ENCODE measurements around the gene GULP1.

GRCh38 chr2:188477564-188478103 lies 186.0 kb downstream of the GULP1 start:
- TF ChIP-seq CTCF (IDR thresholded peaks at IDR 0.05; ENCODE audit: low read depth, low read length, poor library complexity, severe bottlenecking): no peak
- no peak for TF ChIP-seq EZH2phosphoT487 (IDR thresholded peaks at IDR 0.05; ENCODE audit: borderline replicate concordance, low read length)
